SH-SY5Y (cell line): ENCODE results near the gene SYNE2.

Source experiments
- GATA2 ChIP-seq: IDR thresholded peaks from 2 replicates; pipeline ENCODE4 v1.6.1; 2011; ENCODE audit warnings: mild to moderate bottlenecking, low read depth, low read length
- GATA3 ChIP-seq: IDR thresholded peaks from 2 replicates; pipeline ENCODE4 v1.6.1; 2011; ENCODE audit warnings: low read depth, mild to moderate bottlenecking, low read length, moderate library complexity

GRCh38 chr14:64193821-64194220 lies 341.0 kb downstream of the SYNE2 start:
- TF ChIP-seq GATA3 (no peak), GATA2 (no peak)
